ENCODE measurements around the gene USP49.
"Not testable (repeated sequence)": the region's sequence is repeated elsewhere in the genome, so short reads cannot be mapped to it uniquely, and the experiment has no call there.

DNA sequence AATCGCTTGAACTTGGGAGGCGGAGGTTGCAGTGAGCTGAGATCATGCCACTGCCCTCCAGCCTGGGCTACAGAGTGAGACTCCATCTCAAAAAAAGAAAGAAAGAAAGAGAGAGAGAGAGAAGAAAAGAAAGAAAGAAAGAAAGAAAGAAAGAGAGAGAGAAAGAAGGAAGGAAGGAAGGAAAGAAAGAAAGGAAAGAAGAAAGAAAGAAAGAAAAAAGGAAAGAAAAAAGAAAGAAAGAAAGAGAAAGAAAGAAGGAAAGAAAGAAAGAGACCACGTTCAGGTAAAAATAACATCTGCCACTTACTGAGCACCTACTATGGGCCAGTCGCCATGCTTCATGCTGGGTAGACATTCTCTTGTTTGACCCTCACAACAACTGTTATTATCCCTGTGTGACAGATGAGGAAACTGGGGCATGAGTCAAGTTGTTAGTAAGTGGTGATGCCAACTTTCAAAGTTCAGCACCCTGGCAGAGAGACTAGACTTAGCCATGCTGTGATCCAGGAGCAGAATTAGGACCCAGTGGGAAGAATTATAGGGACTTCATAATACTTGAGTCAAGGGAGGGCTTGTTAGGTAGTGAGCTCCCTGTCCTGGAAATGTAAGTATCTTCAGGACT is 129.0 kb downstream of the USP49 start:
- TF ChIP-seq, protein P1, sequence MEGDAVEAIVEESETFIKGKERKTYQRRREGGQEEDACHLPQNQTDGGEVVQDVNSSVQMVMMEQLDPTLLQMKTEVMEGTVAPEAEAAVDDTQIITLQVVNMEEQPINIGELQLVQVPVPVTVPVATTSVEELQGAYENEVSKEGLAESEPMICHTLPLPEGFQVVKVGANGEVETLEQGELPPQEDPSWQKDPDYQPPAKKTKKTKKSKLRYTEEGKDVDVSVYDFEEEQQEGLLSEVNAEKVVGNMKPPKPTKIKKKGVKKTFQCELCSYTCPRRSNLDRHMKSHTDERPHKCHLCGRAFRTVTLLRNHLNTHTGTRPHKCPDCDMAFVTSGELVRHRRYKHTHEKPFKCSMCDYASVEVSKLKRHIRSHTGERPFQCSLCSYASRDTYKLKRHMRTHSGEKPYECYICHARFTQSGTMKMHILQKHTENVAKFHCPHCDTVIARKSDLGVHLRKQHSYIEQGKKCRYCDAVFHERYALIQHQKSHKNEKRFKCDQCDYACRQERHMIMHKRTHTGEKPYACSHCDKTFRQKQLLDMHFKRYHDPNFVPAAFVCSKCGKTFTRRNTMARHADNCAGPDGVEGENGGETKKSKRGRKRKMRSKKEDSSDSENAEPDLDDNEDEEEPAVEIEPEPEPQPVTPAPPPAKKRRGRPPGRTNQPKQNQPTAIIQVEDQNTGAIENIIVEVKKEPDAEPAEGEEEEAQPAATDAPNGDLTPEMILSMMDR (IDR thresholded peaks at IDR 0.05), result not testable (repeated sequence)
- TF ChIP-seq POLR2A (IDR thresholded peaks at IDR 0.05), result not testable (repeated sequence)

All from right lobe of liver (tissue), 4 donors.